HG03378 (cell line): ENCODE measurements around the gene RNASEH2C.
"Not testable (repeated sequence)": the region's sequence is repeated elsewhere in the genome, so short reads cannot be mapped to it uniquely, and the experiment has no call there.

Experiments
- ATAC-seq: cut with Tn5 transposase; IDR thresholded peaks from one replicate; pipeline ENCODE4 v1.9.1; 2021; ENCODE audit warnings: mild to moderate bottlenecking, moderate library complexity; ENCODE audit not compliant: unreplicated experiment

The RNASEH2C gene

GRCh38 chr11:65717906-65718305 lies 2.7 kb downstream of the RNASEH2C start:
- ATAC-seq = no peak

GRCh38 chr11:65716774-65717405 lies 3.7 kb downstream of the RNASEH2C start:
- no peak for ATAC-seq

- ATAC-seq = no peak
Observed at GRCh38 chr11:65716302-65716701, 4.3 kb downstream of the RNASEH2C start.

GRCh38 chr11:65714433-65714832 lies 6.2 kb downstream of the RNASEH2C start:
- ATAC-seq = no peak

GRCh38 chr11:65713212-65713969 lies 7.2 kb downstream of the RNASEH2C start:
- no peak for ATAC-seq

- ATAC-seq = peak; percentile 30
Observed at GRCh38 chr11:65712633-65713076, 7.9 kb downstream of the RNASEH2C start.

- ATAC-seq = peak; percentile 71
Observed at GRCh38 chr11:65711785-65712632, 8.6 kb downstream of the RNASEH2C start, which contains the start of gene KAT5. TSS of gene KAT5 (plus strand) at chr11:65712252. CDS start at chr11:65712268, 16 bp downstream.

- ATAC-seq = no peak
Observed at GRCh38 chr11:65710421-65710820, 10.2 kb downstream of the RNASEH2C start.

- ATAC-seq = no peak
Observed at GRCh38 chr11:65709661-65710060, 10.9 kb downstream of the RNASEH2C start.

GRCh38 chr11:65708451-65708850 lies 12.1 kb downstream of the RNASEH2C start:
- no peak for ATAC-seq

GRCh38 chr11:65707002-65707401 lies 13.6 kb downstream of the RNASEH2C start:
- not testable (repeated sequence) for ATAC-seq

GRCh38 chr11:65706303-65706763 lies 14.3 kb downstream of the RNASEH2C start:
- ATAC-seq = not testable (repeated sequence)

- no peak for ATAC-seq
Observed at GRCh38 chr11:65703846-65704245, 16.8 kb downstream of the RNASEH2C start.

GRCh38 chr11:65701686-65702085 lies 18.9 kb downstream of the RNASEH2C start:
- no peak for ATAC-seq

GRCh38 chr11:65700399-65700798 lies 20.2 kb downstream of the RNASEH2C start:
- ATAC-seq = no peak

GRCh38 chr11:65699306-65699705 lies 21.3 kb downstream of the RNASEH2C start:
- no peak for ATAC-seq

- no peak for ATAC-seq
Observed at GRCh38 chr11:65698205-65698604, 22.4 kb downstream of the RNASEH2C start.

- no peak for ATAC-seq
Observed at GRCh38 chr11:65696802-65697552, 23.6 kb downstream of the RNASEH2C start.

GRCh38 chr11:65695459-65696241 lies 24.9 kb downstream of the RNASEH2C start:
- ATAC-seq = no peak

- no peak for ATAC-seq
Observed at GRCh38 chr11:65692367-65692766, 28.2 kb downstream of the RNASEH2C start.
